Activated CD4-positive, alpha-beta T cell treated with anti-CD3 and anti-CD28 coated beads, Interleukin-2, Interleukin-4, amounts not matched to agents 100 ng/mL and 50 ng/mL, durations not matched to agents 16 hours and 8 hours (primary cell): Measurements from ENCODE around the gene SCIN.
"Not testable (repeated sequence)": the region's sequence is repeated elsewhere in the genome, so short reads cannot be mapped to it uniquely, and the experiment has no call there.

ENCODE experiments used
- DNase-seq: peaks from one replicate; pipeline ENCODE4 v3.0.0-alpha.2; 2020; ENCODE audit warnings: low spot score

SCIN gene

DNA sequence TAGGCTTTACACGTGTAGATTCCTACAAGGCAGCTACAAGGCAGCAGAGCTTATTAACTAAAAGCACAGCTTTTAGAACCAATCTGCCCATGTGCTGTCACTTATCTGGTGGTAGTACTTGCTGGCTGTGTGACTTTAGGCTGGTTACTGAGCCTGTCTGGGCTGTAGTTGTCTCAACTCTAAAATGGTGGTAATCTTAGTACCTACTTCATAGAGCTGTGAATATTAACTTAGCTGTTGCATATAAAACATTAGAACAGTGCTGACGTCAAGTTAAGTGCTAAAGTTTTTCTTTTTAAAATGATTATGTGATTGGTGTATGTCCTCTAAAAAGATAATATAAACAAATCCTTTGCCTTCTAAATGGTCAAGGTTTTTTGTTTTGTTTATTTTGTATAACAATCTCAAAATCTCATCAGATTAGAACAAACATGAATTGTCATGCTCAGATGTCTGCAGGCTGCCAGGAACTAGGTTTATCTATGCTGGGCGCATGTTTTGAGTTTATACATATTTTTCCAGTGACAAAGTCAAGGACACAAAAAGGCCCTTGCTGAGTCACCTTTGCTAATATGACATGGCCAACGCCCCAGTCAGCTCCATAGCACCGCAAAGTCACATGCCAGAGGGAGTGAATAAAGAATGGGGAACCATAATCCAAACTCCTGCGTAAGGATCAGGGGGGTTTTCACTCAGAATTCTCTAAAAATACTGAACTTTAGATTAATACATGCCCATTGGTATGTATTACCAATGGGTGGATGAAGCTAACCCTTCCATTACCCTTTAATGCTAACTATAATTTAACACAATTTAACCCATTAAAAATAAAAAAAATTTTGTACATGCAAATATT is 77.1 kb downstream of the SCIN start:
- DNase-seq, result no peak

DNA sequence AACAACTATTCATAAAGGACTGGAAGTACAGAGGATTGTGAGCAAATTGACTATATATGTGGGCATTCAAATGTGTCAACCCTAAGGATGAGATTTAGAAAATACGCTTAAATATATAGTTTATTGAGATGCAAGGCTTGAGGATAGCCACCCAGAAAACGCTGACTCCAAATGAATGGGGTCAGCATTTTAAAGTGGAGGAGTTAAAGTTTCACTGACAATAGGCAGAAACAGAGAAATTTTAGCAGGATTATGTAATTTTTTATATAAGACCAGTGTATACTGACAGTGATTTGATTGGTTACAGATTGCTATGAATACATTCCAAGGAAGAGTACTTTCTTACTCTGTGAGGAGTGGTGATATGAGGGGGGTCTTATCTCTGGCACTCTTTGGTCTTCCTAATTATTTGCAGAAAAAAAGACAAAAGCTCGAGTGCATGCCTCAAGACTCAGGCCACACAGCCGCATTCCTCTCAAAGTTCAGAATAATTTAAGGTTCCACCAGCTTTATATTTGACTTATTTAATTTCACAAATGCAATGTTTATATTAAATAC is 78.3 kb downstream of the SCIN start:
- DNase-seq, result no peak

DNA sequence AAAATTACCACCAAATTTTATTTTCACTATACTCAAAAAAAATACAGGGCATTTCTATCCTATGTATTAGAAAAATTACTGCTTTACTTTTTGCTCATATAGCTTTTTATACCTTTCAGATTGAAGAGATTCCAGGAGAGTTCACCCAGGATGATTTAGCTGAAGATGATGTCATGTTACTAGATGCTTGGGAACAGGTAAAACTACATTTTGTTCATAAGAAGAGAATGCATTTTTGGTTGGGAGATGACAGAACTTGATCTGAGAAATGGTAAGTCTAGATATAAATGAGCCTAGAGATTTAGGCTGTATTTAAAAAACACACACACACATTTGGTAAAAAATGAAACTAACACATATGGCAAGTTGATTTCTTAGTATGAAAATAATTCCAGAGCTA is 78.8 kb downstream of the SCIN start:
- DNase-seq, result no peak

DNA sequence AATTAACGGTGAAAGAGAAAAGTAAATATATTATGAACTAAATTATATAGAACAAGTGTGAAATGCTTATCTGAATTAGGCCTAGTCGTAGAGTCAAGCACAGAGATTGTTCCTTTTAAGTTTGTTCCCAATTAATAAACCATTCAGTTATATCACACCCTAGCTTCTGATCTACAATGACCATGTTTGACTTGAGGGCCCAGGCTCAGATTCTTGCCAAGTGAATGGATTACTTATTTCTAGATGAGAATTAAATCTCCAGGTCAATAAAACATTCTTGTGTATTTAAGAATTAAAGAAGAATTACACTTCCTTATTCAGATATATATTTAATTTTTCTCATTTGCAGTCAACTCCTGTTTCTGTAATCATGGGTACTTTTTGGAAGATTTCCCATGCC is 79.6 kb downstream of the SCIN start:
- DNase-seq, result no peak

DNA sequence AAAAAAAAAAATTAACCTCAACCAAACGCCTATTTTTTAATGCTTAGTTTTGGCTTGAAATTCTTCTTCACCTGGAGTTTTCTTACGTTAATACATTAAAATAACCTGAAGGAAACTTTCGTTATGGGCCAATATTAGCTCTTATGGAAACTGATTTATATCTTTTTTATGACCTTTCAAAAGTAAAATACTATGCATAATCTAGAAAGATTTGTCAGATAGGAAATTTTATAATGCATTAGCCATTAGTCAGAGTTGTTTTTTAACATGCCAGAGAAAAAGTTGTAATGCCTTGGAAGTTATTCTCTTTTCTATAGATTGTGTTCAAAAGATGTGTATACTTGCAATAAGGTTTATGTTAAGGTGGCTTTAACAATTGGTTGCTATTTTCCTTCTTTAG is 82.6 kb downstream of the SCIN start:
- no peak for DNase-seq

DNA sequence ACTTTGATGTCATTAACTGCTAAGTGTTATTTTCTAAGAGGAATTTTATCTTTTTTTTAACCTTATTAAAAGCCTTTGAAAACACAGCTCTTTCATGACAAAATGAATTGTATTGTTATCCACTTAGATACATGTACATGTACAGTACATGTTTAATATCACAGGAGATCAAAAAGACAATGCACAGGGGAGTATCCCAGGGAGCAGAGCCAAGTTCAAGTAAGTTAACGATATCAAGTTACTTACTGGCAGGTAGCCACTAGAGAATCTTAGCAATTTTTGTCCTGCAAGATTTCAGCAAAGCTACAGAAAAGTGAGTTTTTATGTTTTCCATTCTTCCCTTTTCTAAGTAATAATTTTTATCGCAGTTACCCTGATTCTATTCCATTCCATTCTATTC is 83.0 kb downstream of the SCIN start:
- DNase-seq, result no peak

DNA sequence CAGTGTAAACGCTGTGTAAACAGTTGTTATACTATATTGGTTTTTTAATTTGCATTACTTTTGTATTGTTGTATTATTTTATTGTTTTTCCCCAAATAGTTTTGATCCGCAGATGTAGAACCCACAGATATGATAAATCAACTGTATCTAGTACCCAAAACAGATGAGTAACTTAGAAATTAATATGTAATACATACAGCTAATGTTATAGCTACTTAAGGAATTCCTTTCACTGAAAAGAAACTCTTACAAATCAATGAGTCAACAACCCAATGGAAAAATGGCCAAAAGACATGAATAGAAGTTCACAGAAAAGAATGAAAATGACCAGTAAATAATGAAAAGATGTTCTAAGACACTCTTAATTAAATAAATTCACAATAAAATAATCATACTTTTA is 84.6 kb downstream of the SCIN start:
- DNase-seq, result no peak

DNA sequence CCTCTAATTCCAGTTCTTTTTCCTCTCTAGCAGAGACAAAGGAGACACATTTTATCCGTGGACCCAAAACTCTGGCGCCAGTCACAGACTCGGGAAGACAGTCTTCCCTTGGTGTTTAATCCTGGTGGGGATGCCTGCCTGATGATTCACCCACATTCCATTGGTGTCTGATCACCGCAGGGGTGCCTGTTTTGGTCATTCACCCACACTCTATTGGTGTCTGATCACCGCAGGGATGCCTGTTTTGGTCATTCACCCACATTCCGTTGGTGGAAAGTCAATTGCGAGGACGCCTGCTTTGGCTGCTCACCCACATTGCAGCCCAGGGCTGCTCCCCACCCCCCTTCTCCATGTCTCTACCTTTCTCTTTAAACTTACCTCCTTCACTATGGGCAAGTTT is 89.9 kb downstream of the SCIN start:
- DNase-seq, result not testable (repeated sequence)

DNA sequence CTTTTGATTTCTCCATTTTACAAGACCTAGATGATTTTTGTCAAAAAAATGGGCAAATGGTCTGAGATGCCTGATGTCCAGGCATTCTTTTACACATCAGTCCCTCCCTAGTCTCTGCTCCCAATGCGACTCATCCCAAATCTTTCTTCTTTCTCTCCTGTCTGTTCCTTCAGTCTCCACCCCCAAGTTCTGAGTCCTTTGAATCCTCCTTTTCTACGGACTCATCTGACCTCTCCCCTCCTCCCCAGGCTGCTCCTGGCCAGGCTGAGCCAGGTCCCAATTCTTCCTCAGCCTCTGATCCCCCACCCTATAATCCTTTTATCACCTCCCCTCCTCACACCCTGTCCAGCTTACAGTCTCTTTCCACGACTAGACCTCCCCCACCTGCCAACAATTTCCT is 90.5 kb downstream of the SCIN start:
- not testable (repeated sequence) for DNase-seq

DNA sequence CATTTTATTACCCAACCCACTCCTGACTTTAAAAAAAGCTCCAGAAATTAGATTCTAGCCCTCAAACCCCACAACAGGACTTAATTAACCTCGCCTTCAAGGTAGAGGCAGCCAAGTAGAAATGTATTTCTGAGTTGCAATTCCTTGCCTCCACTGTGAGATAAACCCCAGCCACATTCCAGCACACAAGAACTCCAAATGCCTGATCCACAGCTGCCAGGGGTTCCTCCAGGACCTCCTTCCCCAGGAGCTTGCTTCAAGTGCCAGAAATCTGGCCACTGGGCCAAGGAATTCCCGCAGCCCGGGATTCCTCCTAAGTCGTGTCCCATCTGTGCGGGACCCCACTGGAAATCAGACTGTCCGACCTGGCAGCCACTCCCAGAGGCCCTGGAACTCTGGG is 91.1 kb downstream of the SCIN start:
- DNase-seq, result no peak

DNA sequence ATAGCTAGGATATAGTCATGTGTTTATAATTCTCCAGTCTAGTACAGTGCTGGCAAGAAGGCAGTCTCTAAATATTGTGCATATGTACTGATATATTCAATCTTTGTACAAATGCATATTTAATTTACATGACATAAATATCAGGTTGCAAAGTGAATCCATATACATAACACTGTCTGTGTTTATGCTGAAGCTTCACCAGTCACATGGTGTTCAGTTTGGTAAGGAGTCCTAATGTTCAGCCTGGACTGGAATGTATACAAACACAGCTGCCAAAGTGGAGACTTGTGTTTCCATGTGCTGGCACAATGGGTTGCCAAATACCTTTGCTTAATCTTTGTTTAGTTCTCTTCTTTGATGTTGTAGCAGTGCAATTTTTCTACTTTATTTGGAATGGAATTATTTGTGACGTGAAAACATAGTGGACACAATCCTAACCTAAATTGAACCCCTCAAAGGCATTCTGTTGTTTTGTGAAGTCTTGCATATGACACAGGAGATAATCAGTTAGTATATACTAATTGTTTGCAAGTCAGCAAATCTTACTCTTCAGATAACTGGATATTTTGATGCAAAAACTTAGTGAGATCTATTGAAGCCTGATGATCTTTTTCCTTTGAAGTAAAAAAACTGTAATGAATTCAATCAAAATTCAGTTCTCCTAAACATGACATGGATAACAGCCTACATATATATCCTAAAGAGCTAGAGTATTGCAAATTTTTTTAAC is 99.6 kb downstream of the SCIN start:
- DNase-seq, result no peak

DNA sequence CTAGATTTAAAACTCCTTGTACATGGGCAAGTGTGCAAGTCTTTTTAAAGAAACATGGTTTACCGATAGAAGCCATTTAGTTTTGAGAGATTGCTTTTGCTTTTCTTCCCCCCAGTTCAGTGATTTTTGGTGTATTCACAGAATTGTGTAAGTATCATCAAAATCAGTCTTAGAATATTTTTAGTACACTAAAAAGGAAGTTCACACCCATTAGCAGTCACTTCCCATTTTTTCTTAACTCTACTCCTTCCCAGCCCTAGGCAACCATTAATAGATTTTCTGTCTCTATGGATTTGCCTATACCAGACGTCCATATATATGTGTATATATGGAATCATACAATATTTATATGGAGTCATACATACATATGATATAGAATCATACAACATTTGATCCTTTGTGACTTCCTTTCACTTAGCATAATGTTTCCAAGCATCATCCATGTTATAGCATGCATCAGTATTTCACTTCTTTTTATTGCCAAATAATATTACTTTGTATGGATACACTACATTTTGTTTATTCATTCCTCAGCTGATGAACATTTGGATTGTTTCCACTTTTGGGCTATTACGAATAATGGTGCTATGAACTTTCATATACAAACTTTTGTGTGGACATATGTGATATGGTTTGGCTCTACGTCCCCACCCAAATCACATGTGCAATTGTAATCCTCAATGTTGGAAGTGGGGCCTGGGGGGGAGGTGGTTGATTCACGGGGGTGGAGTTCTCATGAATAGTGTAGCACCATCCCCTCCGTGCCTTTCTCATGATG is 100.4 kb downstream of the SCIN start:
- DNase-seq, result no peak

DNA sequence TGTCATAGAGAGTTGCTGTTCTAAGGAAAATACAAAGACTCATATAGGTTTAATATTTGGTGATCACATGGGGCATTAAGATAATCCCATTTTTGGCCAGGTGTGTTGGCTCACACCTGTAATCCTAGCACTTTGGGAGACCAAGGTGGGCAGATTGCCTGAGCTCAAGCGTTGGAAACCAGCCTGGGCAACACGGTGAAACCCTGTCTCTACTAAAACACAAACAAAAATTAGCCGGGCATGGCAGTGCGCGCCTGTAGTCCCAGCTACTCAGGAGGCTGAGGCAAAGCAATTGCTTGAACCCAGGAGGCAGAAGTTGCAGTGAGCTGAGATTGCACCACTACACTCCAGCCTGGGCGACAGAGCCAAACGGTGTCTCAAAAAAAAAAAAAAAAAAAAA is 102.9 kb downstream of the SCIN start:
- DNase-seq, result not testable (repeated sequence)

DNA sequence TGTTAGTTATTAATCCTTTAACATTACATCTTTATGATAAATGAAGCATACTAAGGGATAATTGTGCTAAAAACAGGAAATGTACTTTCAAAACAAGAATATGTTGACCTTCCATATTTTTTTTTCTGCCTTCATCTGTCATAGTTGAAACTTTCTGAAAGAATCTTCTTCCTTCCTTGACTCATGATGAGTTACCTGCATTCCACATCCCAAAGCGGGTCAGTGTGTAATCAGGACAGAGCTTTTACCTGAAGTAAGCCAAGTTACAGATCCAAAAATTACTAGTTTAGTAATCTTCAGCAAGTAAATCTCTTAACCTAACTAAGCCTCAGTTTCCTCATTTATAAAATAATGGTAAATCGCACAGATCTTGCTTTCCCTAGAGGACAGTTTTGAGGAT is 103.5 kb downstream of the SCIN start:
- no peak for DNase-seq

DNA sequence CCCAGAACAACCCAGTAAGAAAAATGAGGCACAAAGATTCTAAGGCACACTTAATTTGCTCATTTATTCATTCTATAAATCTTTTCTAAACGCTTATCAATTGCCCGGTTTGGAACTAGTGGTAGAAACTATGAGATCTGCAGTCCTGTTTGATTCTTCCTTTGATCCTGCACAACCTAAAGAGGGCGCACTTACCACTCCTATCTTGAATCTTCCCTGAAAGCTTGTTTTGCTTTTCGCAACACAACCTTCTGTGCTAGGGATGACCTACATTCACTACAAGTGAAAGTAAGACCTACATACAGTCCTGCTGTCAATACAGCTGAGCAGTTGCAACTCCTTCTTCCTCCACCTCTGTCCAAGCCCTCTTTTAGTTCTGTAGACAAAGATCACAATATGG is 104.3 kb downstream of the SCIN start:
- DNase-seq, result peak; percentile 51

DNA sequence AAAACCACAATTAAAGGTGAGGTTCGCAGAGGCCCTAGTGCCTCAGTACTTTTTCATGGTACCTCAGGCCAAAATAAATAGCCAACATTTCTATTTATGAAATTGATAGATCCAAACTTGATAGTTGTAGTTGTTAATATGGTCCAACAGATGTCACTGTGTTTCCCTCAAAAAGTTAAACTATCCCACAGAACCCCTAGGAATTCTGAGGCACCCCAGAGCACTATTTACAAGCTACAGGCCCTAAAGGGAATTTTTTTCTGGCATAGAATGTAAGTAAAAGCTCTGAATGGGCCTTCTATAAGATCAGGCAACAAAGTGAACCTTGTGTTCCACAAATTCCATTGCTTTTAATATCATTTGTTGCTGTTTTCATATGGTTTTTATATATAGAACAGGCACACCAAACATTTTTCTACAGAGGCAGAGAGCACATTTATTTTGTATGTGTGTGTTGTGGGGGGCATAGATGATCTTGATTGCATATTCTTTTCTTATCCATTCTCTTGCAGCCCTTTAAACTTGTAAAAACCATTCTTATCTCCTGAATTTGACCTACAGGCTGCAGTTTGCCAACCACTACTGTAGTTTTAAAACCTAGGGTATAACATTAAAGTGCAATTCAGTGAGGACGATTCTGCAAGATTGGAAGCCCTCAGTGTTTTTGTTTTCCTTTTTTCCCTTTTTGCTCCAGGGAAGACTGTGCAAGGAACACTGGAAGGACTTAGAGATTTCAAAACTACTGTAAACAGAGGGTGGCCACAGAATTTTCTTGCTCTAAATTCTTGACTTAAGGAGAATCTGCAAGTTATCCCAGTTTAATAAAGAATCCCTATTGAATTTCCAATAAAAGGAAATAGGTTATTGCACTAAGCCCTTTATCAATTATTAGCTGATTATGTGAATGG is 113.4 kb downstream of the SCIN start:
- DNase-seq, result no peak

DNA sequence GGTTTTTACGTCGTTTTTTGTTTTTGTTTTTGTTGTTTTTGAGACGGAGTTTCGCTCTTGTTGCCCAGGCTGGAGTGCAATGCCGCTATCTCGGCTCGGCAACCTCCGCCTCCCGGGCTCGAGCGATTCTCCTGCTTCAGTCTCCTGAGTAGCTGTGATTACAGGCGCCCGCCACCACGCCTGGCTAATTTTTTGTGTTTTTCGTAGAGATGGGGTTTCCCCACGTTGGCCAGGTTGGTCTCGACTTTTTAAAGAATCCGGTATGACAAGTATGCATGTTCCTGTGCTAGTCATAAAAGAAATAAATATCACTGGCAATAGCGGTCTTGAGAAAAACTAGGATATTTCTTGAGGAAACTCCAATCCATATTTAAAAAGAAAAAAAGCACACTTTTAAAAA is 114.2 kb downstream of the SCIN start:
- DNase-seq, result no peak

DNA sequence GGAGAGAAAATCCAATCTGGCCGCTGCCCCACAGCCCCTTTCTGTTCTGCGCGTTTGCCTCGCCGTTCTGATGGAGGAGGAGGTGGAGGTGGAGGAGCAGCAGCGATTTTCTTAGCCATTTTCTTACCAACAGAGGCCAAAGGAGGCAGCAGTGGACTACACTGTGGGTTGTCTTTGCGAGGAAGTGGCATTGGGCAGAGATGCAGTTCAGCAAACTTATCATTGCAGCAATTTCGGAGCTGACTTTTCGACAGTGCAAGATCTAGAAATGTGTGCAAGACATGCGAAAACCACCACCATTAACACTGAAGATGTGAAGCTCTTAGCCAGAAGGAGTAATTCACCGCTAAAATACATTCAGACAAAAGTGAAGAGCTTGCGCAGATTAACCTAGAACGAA is 115.0 kb downstream of the SCIN start:
- peak; percentile 1 for DNase-seq

DNA sequence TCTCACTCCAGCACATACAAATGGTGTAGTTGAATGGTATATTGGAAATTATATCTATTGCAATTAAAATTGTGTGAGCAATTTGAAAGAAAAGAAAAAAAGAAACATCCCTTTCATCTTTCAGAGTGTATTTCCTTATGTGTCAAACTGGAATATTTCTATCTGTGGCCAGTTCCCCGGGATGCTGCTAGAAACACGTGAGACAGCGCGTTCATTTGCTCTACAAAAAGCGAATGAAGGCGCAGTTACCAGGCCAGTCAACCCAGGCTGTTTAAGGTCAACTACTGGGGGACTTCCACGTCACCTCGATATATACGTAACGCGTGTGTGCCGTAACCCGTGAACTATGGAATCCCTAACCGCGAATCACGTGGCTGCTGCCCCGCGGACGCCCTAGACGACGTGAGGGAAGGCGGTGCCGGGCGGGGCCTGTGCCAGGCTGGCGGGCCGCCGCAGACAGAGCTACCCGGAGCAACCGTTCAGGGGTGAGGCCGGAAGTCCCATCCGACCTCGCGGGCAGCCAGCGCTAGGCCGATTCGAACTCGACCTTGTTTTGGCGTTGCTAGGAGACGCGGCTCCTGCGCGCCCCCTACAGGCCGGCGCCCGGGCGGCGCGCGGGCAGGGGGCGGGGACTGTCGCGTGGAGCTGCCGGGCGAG is 115.8 kb downstream of the SCIN start:
- peak; percentile 95 for DNase-seq

DNA sequence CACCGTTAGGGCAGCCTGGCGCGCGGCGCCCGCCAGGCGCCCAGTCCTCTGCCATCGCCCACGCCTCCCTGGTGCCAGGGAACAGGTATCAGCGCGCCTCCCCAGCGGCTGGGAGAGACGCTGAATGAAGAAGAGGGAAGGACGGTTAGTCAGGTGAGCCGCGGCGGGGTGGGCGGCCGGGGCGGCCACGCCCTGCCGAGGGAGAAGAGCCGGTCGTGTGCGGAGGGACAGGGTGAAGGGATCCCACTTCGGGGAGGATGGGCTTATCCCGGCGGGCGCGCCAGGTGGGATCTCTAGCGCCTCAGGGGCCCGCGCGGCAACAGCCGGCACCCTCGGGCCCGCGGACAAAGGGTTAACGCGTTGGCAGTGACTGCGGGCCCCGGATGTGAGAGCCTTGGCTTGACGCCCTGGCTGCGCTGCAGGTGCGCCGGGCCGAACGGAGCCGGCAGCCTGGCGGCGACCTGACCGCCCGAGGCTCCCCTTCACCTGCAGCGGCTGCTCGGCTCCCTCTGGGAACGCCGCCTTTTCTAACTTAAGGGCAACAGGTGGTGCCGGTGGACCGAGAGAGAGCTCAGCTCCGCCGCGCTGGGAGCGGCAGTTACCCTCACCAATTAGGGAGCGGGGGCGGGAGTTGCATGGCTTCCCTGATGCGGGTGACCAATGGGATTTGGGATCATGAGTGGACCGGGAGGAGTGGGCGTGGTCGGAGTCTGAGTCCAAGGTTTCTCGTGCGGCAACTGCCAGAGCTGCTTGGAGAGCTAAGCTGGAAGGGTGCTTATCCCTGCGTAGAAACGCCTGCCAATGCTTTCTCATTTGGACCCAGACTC is 116.6 kb downstream of the SCIN start, which contains the start of gene ARL4A:
ARL4A (plus strand) TSS at position 743 of the 827 bp plus-strand sequence. CDS start 622 bp downstream, outside the sequence.
- DNase-seq, result peak; percentile 95
